HG03108 (cell line): ENCODE measurements around the gene SENP5.

Experiments used
- ATAC-seq: cut with Tn5 transposase; IDR thresholded peaks from one replicate; pipeline ENCODE4 v1.9.1; 2021; ENCODE audit warnings: moderate library complexity; ENCODE audit not compliant: unreplicated experiment

SENP5 gene

DNA sequence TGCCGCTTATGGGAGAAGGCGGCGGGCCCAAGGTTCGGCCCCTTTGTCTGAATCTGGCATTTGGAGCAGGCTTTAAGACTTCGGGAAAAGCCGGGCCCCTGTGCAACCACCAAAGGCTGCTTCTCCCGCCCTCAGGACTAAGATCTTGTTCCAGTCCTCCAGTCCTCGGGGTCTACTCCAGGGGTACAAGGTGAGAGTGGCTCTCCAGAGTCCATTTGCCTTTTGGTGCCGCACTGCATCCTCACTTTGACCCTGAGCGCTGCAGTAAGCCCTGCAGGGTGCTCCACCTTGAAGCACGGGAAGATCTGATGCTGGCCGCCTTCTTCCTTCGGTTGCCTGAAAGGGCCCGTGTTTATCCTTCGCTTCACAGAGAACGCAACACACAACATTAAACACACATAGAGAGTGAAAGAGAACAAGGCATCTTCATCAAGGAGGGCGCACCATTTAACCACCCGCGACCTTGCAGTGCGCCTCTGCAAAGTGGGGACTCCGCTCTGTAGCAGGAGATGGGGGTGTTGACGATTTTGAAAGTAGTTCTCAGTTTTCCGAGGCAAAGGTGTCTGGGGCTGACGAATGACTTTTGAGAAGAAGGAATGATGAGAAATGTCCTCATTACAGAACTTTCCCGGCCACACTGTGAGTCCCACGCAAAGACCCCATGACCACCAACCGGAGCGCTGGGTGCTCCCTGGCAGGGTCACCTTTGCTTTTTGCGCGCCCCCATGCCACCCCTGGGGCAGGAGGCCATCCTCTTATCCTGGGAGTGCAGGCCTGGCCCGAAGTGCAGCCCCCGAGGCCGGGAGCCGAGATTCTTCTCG is 99.9 kb downstream of the SENP5 start:
- ATAC-seq, result no peak

DNA sequence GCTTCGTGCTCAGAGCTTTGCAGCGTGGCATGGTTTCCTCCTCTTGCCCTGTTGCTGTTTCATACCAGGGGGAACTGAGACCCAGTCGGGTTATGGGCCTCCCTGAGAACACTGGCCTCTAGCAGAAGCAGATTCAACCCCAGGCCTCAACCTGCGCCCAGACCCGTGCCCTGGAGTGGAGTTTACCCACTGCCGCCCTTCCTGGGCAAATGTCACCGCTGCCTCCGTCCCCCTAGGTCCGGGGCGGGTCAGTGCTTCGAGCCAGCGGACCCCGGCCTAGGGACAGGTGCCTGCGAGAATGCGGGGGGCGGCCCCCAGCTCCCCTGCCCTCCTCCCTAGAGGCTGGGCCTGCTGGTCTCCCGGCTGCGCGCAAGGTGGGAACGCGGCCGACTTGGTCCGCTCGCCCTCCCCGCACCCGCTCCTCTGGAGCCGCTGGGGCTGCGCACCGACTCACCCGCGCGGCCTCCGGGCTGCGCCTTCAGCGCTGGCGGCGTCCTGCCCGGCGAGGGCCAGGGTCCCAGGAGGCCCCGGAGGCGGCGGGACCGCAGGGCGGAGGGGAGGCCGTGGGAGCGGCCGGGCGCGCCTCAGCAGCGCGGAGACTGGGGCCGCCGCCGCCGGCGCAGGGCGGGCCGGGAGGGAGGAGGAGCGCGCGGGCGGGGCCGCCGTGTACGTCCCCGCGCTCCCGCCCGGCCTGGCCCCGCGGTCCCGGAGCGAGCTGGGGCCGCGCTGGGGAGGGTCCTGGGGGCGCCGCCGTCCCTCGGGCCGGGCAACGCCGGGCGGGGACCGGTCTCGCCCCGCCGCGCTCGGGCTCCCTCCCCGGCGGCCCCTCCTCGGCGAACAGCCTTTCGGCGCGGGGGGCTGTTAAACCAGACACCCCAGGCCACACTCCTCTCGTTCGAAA is 100.8 kb downstream of the SENP5 start, which contains the start of gene PIGZ:
TSS of gene PIGZ (minus strand) at position 601 of the 901 bp plus-strand sequence. CDS start 16,802 bp downstream, outside the sequence.
- ATAC-seq, result peak; percentile 51

DNA sequence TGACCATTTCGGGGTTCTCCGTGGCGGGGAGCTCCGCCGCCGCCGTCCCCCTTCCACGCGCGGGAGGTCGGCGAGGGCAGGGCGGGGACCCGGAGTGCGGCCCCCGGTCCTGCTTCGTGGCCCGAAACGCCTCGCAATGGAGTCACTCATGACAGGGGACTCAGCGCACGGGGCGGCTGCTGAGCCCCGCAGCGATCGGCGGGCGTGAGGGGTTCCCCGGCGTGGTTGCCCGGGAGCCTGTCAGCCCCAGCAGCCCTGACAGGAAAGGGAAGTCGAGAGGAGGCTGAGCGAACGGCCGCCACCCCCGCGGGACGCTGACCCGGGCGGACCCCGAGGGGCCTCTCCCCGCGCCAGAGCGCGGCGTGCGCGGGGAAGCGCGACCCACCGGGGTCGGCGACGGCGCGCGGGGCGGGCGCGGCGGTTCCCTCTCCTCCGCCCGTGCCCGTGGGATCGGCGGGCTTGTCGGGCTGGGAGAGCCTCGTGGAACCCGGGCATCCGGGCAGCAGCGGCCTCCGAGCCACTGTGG is 101.5 kb downstream of the SENP5 start:
- ATAC-seq, result peak; percentile 41

DNA sequence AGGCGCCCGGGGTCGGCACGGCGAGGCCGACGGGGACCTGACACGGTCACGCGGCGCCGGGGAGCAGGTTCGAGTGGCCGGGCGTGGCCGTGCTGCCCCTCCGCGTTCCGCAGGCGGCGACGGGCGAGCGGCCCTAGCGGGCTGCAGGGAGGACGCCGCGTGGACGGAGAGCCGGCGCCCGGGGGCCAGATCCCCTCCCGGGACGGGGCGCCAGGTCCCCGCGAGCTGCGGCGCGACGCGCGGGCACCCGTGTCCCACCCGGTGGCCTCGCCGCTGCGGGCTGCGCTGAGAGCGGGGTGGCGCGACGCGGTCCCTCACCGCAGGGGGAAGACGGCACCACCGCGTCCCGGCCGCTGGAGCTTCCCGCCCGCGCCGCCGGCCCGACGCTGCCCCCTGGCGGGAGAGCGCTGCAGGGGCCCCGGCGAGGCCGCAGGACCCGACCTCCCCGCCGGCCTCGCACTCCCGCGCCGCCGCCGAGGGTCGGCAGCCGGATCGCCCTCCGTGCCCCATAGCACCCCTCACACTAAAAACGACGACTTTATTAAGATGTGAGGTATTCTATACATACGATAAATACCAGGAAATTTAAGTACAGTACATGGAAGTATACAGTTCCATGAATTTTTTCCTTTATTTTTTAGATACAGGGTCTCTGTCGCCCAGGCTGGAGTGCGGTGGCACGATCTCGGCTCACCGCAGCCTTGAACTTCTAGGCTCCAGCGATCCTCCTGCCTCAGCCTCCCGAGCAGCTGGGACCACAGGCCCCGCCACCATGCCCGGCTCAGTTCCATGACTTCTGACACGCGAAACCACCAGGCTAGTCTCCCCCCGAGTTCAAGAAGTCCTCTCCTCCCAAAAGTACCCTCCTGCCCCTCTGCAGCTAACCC is 102.2 kb downstream of the SENP5 start:
- ATAC-seq, result peak; percentile 52

DNA sequence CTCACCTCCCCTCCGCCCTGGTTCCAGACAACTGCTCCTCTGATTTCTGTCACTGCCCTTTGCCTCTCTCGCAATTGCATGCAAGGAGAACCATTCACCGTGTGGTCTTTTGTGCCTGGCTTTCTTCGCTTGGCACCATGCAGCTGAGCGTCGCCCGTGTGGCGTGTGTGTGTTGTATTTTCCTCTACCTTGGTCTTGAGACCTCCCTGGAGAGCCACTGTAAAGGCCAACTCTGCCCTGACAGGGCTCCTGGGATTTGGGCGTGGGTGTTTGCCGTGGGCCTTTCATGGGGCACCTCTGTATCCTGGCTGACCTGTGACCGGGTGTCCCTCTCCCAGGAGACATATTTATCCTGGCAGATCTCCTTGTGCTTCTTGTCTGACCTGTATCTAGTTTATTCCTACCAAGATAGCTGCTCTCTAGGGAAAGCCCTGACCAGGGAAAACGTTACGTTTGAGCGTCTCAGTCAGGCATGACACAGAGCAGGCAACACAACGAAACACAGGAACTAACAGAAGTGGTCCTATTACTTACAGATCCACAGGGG is 102.9 kb downstream of the SENP5 start:
- ATAC-seq, result no peak

DNA sequence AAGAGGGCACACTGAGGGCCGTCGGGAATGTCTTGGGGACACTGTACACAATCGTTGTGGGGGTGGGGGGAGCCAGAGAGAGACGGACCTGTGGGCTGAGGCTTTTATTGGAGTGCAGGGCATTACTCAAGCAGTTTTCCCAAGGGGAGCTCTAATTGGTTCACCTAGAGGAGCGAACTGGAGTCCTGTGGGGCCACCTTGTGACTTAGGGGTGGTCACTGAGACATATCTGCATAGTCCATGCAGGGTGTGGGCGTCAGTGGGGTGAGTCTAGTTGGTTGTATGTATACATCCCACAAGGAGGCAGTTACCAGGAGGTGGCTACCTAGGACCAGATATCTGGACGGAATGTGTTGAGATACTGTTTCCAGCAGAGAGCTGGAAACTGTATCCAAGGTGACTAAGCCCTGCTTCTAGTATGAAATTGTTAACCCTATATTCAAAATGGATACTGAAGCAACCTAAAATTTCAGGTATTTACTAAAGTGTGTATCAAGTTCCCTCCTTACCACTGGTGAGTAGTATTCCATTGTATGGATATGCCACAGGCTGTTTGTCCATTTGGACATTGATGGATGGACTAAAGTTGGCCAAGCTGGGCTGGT is 103.5 kb downstream of the SENP5 start:
- ATAC-seq, result no peak

DNA sequence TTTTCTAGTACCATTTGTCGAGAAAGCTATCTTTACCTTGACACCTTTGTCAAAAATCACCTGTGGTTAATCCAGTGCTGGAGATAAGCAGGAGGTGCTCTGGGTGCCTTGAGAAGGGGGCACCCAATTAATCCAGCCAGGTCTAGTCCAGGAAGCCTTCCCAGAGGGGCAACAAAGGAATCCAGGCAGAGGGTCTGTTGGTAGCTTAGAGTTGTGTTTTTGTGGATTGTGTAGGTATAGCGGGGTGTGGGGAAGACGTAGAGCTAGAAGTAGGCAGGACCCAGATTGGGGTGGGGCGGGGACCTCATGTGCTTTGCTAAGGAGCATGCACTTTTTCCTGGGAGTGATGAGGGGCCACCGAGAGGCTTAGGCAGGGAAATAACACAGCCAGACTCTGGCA is 106.9 kb downstream of the SENP5 start:
- ATAC-seq, result no peak

DNA sequence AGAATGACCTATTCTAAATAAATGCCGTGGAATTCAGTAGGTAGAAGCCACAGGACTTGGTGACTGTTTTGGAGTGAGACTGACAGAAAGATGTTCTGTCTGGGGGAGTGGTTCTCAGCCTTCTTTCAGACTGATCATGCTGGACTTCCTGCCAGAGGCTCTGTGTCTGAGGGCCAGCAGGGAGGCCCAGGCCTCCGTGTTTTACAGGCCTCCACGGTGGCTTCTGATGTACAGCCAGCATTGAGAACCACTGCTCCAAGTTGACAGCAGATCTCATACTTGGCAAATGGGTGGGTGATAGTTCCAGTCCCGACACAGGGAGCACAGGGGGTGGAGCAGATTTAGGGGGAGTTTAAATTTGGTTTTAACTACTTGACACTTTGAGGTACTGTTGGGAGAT is 107.6 kb downstream of the SENP5 start:
- no peak for ATAC-seq

DNA sequence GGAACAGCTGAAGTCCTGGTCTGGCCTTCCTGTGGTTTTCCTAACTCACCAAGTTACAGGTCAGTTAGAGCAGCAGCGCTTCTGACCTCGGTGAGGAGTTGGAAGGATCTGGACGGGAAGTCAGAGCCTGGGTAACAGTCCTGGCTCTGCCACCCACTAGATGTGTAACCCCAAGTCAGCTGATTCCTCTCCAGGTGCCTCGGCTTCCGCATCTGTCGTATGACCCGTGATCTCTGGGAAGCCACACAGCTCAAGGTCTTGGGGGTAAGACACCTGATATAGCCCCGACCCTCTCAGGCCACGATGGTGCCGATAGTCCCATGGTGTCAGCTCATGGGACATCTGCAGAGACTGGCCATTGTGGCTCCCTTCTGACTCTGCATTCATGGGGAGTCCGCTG is 109.2 kb downstream of the SENP5 start:
- no peak for ATAC-seq

DNA sequence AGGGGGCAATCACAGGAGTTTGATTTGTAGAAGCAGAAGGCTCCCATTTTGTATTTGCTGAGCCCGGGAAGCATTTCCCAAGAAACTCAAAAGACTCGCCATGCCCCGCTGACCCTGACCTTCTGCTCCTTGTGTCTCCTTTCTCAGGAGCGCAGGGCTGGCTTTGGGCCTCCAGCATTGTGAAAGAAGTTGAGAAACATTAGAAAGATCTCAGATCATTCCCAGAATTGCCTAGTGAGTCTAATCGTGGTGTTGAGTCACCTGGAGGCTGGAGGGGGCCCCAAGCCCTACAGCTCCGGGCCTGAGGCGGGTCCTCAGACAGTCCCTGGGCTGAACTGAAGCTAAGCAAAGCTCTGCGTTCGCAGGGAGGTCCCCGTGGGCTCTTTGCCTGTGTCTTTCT is 111.8 kb downstream of the SENP5 start:
- ATAC-seq, result no peak

DNA sequence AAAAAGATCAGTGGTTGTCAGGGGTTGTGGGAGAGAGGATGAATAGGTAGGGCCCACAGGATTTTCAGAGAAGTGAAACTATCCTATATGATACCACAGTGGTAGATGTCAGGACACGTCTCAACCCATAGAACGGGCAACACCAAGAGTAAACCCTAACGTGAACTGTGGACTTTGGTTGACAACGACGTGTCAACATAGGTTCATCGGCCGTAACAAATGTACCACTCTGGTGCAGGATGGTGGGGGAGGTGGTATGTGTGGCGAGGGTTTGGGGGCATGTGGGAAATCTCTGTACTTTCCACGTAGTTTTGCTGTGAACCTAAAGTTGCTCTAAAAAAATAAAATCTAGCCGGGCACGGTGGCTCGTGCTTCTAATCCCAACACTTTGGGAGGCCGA is 113.9 kb downstream of the SENP5 start:
- ATAC-seq, result no peak

DNA sequence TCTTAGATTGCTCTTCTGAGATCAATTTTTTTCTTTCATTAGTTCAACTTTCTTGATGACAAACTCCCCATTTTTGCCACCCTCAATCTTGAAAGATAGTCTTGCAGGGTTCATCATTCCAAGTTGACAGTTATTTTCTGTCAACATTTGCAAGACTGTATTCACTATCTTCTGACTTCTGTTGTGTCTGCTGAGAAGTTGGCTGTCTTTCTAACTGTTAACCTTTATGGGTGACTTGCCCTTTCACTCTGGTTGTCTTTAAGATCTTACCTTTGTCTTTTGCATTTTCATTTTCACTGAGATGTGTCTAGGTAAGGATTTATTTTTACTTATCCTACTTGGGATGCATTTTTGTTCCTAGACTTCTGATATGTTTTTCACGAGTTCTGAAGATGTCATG is 115.5 kb downstream of the SENP5 start:
- no peak for ATAC-seq
